Right hindlimb (tissue), 1 donor: ENCODE data around the gene TSGA10.
"Not testable (repeated sequence)": the region's sequence is repeated elsewhere in the genome, so short reads cannot be mapped to it uniquely, and the experiment has no call there.

Source experiments
- DNase-seq: peaks from one replicate; pipeline ENCODE4 v3.0.0-alpha.2; 2018

Gene TSGA10

GRCh38 chr2:99153921-99154604, 679 bp downstream of the TSGA10 start:
- DNase-seq = peak; percentile 18

GRCh38 chr2:99152199-99152895, 2.4 kb downstream of the TSGA10 start:
- DNase-seq = no peak

- no peak for DNase-seq
Observed at GRCh38 chr2:99150706-99151105, 4.0 kb downstream of the TSGA10 start.

- peak; percentile 94 for DNase-seq
Observed at GRCh38 chr2:99141110-99142108, 13.3 kb downstream of the TSGA10 start, which contains the start of gene C2orf15. TSS of gene C2orf15 (plus strand) at chr2:99141707. CDS start at chr2:99150559, 8,852 bp downstream.

- DNase-seq = no peak
Observed at GRCh38 chr2:99140860-99141109, 14.0 kb downstream of the TSGA10 start.

- no peak for DNase-seq
Observed at GRCh38 chr2:99140056-99140859, 14.5 kb downstream of the TSGA10 start.

GRCh38 chr2:99139003-99139402, 15.7 kb downstream of the TSGA10 start:
- no peak for DNase-seq

- DNase-seq = not testable (repeated sequence)
Observed at GRCh38 chr2:99135044-99135556, 19.6 kb downstream of the TSGA10 start.

- DNase-seq = no peak
Observed at GRCh38 chr2:99127981-99128380, 26.8 kb downstream of the TSGA10 start.

GRCh38 chr2:99112617-99113016, 42.1 kb downstream of the TSGA10 start:
- DNase-seq = no peak

- DNase-seq = no peak
Observed at GRCh38 chr2:99111945-99112344, 42.8 kb downstream of the TSGA10 start.

- DNase-seq = no peak
Observed at GRCh38 chr2:99111236-99111635, 43.5 kb downstream of the TSGA10 start.

- no peak for DNase-seq
Observed at GRCh38 chr2:99106913-99107312, 47.8 kb downstream of the TSGA10 start.

GRCh38 chr2:99104006-99104405, 50.7 kb downstream of the TSGA10 start:
- no peak for DNase-seq

GRCh38 chr2:99101697-99102096, 53.0 kb downstream of the TSGA10 start:
- DNase-seq = no peak

GRCh38 chr2:99096728-99097127, 58.0 kb downstream of the TSGA10 start:
- no peak for DNase-seq

GRCh38 chr2:99088017-99088416, 66.7 kb downstream of the TSGA10 start:
- no peak for DNase-seq

- no peak for DNase-seq
Observed at GRCh38 chr2:99086385-99086784, 68.4 kb downstream of the TSGA10 start.

- DNase-seq = no peak
Observed at GRCh38 chr2:99085421-99085820, 69.3 kb downstream of the TSGA10 start.

GRCh38 chr2:99084256-99084655, 70.5 kb downstream of the TSGA10 start:
- DNase-seq = no peak

GRCh38 chr2:99081891-99082290, 72.9 kb downstream of the TSGA10 start:
- no peak for DNase-seq

GRCh38 chr2:99079226-99079625, 75.5 kb downstream of the TSGA10 start:
- DNase-seq = no peak
